Smooth muscle cell (in vitro differentiated cells): ENCODE measurements around the gene ZNF260. TPM values are rescaled to one million over a fixed set of nuclear protein-coding genes. Genes with fewer than 3 reads are reported as not detected.

Experiments used
- DNase-seq: peaks from one replicate; lab custom pipeline; 2025; ENCODE audit not compliant: unreplicated experiment; lab: John Stamatoyannopoulos, UW
- H2AFZ ChIP-seq: fragments of 200-600 bp; sonication (generic); 2 replicates; pipeline ENCODE4 v1.6.0; 2016; ENCODE audit warnings: antibody characterized with exemption, low read depth, mild to moderate bottlenecking
- H3F3A ChIP-seq: fragments of 200-600 bp; sonication (generic); 2 replicates; pipeline ENCODE4 v1.6.0; 2017; ENCODE audit warnings: antibody characterized with exemption, low read depth
- H3K27ac ChIP-seq: fragments of 200-600 bp; sonication (generic); 2 replicates; pipeline ENCODE4 v1.5.1; 2016; ENCODE audit warnings: low read depth, mild to moderate bottlenecking
- H3K27me3 ChIP-seq: fragments of 200-600 bp; sonication (generic); 2 replicates; pipeline ENCODE4 v1.6.1; 2016; ENCODE audit warnings: low read depth, mild to moderate bottlenecking
- H3K36me3 ChIP-seq: fragments of 200-600 bp; sonication (generic); 2 replicates; pipeline ENCODE4 v1.5.1; 2016; ENCODE audit warnings: low read depth
- H3K4me1 ChIP-seq: fragments of 200-600 bp; sonication (generic); 2 replicates; pipeline ENCODE4 v1.5.1; 2016; ENCODE audit warnings: low read depth
- H3K4me2 ChIP-seq: fragments of 200-600 bp; sonication (generic); 2 replicates; pipeline ENCODE4 v1.6.0; 2016; ENCODE audit warnings: mild to moderate bottlenecking
- H3K4me3 ChIP-seq: fragments of 200-600 bp; sonication (generic); 2 replicates; pipeline ENCODE4 v1.5.1; 2016; ENCODE audit warnings: mild to moderate bottlenecking
- H3K79me2 ChIP-seq: fragments of 200-600 bp; sonication (generic); 2 replicates; pipeline ENCODE4 v1.6.0; 2016; ENCODE audit warnings: low read depth, mild to moderate bottlenecking
- H3K9ac ChIP-seq: fragments of 200-600 bp; sonication (generic); 2 replicates; pipeline ENCODE4 v1.6.0; 2016; ENCODE audit warnings: low read depth
- H3K9me3 ChIP-seq: fragments of 200-600 bp; sonication (generic); replicated peaks from 2 replicates; pipeline ENCODE4 v1.5.1; 2016; ENCODE audit warnings: low read depth
- H4K20me1 ChIP-seq: fragments of 200-600 bp; sonication (generic); 2 replicates; pipeline ENCODE4 v1.6.0; 2016; ENCODE audit warnings: low read depth
- CTCF ChIP-seq: fragments of 200-600 bp; sonication (generic); IDR thresholded peaks from 2 replicates; pipeline ENCODE4 v1.5.1; 2017; ENCODE audit warnings: borderline replicate concordance, mild to moderate bottlenecking, antibody characterized with exemption; ENCODE audit not compliant: insufficient read depth, poor library complexity, severe bottlenecking
- WGBS: methylation state at CpG from one replicate; pipeline ENCODE4 v1.1.7; 2016; ENCODE audit warnings: low lambda C conversion rate; 5-methylcytosine and 5-hydroxymethylcytosine counted together
- polyA plus RNA-seq: library from polyadenylated mRNA; unstranded; fragments of >200 nt; fragmentation: Nextera tagmentation; extraction: Ambion mirVana; gene quantifications from 2 replicates; pipeline ENCODE4 v1.2.1, GENCODE V29; 2016
- total RNA-seq: library from RNA; depleted of rRNA; stranded (reverse); fragments of >200 nt; gene quantifications from 2 replicates; pipeline ENCODE4 v1.2.3, GENCODE V29; 2014

The ZNF260 gene
- total and polyA plus RNA-seq, 2 experiments from 2014 or later, result 7.6 to 40.3 TPM

DNA sequence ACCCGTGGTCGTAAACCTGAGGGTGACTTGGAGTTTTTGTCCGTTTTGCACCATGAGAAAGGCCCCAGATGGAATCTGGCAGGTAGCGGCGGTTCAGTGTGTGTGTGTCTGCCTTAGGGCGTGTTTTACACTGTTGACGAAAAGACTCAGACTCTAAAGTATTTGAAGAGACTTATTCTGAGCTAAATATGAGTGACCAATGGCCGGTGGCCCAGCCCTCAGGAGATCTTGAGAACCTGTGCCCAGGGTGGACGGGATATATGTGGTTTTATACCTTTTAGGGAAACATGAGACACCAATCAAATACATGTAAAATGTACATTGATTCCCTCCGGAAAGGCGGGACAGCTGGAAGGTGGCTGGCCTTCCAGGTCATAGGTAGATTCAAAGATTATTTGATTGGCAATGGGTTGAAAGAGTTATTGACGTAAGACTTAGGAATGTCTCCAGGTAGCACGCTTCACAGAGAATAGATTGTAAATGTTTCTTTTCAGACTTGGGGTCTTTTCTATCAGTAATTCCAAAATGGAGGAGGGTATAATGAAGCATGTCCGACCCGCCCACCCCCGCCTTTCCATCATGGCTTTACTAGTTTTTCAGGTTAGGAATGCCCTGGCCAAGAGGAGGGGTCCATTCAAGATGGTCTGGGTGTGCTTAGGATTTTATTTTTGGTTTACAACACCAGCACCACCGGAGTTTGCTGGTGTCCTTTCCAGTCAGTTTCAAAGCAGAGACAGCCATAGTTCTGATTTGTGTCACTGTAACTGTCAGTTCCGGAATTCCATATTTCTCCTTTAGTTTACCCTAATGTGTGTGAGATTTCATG lies 46.0 kb upstream of the ZNF260 start:
- Histone ChIP-seq H3K9me3 (no peaks in the 10 kb centered on the region), H3K4me3 (peak overlapping the region; percentile 98), H3K27ac (peak overlapping the region; percentile 68), H3K36me3 (peaks cover 4% of the 10 kb centered on the region), H2AFZ (peak overlapping the region; percentile 99), H4K20me1 (no peaks in the 10 kb centered on the region), H3F3A (no peaks in the 10 kb centered on the region), H3K4me2 (peak overlapping the region; percentile 99), H3K9ac (peak overlapping the region; percentile 94), H3K4me1 (peaks cover 13% of the 10 kb centered on the region), H3K27me3 (no peaks in the 10 kb centered on the region), H3K79me2 (peaks cover 75% of the 10 kb centered on the region)
- WGBS, result 24% methylated on average over 18 of the region's 18 CpGs
- TF ChIP-seq CTCF, result no peak
- no peak for DNase-seq

GRCh38 chr19:36573020-36573894 lies 45.2 kb upstream of the ZNF260 start, which contains the start of gene ZNF529:
Gene ZNF529, minus strand, starts transcription at chr19:36573292. Its CDS starts 946 bp downstream, at chr19:36572346.
- H3K4me3 ChIP-seq, result peak within 1 kb of the TSS; percentile 98
- no peaks in the 10 kb centered on the region for H3K9me3 ChIP-seq
- no peaks in the 10 kb centered on the region for H4K20me1 ChIP-seq
- under 1% methylated on average over 59 of the region's 66 CpGs for WGBS
- peak within 1 kb of the TSS; percentile 99 for H2AFZ ChIP-seq
- peaks cover 82% of the 10 kb centered on the region for H3K79me2 ChIP-seq
- peak within 1 kb of the TSS; percentile 94 for H3K9ac ChIP-seq
- no peaks in the 10 kb centered on the region for H3F3A ChIP-seq
- H3K4me2 ChIP-seq, result peak within 1 kb of the TSS; percentile 99
- peak within 1 kb of the TSS; percentile 68 for H3K27ac ChIP-seq
- TF ChIP-seq CTCF, result no peak
- peaks cover 8% of the 10 kb centered on the region for H3K36me3 ChIP-seq
- no peaks in the 10 kb centered on the region for H3K27me3 ChIP-seq
- peaks cover 13% of the 10 kb centered on the region for H3K4me1 ChIP-seq
- DNase-seq, result peak; percentile 59

DNA sequence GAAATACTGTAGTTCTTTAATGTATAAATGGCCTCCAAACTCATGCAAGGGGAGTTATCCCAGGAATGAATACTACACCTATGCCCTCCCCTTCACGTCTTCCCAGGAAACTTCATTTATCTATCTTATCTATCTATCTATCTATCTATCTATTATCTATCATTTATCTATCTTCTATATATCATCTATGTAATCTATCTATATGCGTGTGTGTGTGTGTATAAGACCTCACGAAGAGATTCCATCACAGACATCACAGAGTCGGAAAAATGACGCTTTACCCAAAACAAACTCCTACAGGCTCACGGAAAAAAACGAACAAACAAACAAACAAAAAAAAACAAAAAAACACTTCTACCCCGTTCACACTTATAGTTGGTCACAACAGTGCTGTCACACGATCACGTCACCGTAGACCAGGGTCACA lies 44.5 kb upstream of the ZNF260 start:
- Histone ChIP-seq H3K9me3 (no peaks in the 10 kb centered on the region), H3K36me3 (peaks cover 13% of the 10 kb centered on the region), H3K27ac (peak overlapping the region; percentile 68), H3K4me2 (peak overlapping the region; percentile 99), H3F3A (no peaks in the 10 kb centered on the region), H3K79me2 (peaks cover 89% of the 10 kb centered on the region), H3K4me1 (peaks cover 13% of the 10 kb centered on the region), H2AFZ (peak overlapping the region; percentile 99), H4K20me1 (no peaks in the 10 kb centered on the region), H3K4me3 (peak overlapping the region; percentile 98), H3K9ac (peak overlapping the region; percentile 94), H3K27me3 (no peaks in the 10 kb centered on the region)
- no peak for DNase-seq
- 1% methylated on average over 11 of the region's 11 CpGs for WGBS
- TF ChIP-seq CTCF, result no peak
